HEK293 (cell line): ENCODE results near the gene NLE1.
A peak's percentile ranks its signal among the peaks of the same experiment; 100 is the strongest.

ENCODE experiments used
- CTCF ChIP-seq: fragments of 450-650 bp; formaldehyde crosslinking; IDR thresholded peaks from 2 replicates; pipeline ENCODE4 v1.5.1; 2016; ENCODE audit warnings: missing biosample characterization, missing genetic modification characterization
- GFI1B ChIP-seq: fragments of 450-650 bp; formaldehyde crosslinking; IDR thresholded peaks from 2 replicates; pipeline ENCODE4 v1.5.1; 2016; ENCODE audit warnings: missing biosample characterization, missing genetic modification characterization
- HOXC10 ChIP-seq: sonication (generic); formaldehyde crosslinking; IDR thresholded peaks from 2 replicates; pipeline ENCODE4 v1.8.1; 2023; ENCODE audit warnings: mild to moderate bottlenecking, missing genetic modification reagents
- SP2 ChIP-seq: fragments of 450-650 bp; formaldehyde crosslinking; IDR thresholded peaks from 2 replicates; pipeline ENCODE4 v1.5.1; 2016; ENCODE audit warnings: missing biosample characterization, missing genetic modification characterization
- ZNF335 ChIP-seq: fragments of 450-650 bp; formaldehyde crosslinking; conservative IDR thresholded peaks from 2 replicates; pipeline ENCODE4 v1.5.1; 2016; ENCODE audit warnings: missing biosample characterization, missing genetic modification characterization
- ZNF394 ChIP-seq: fragments of 450-650 bp; formaldehyde crosslinking; IDR thresholded peaks from 2 replicates; pipeline ENCODE4 v1.5.1; 2016; ENCODE audit warnings: missing biosample characterization, missing genetic modification characterization, mild to moderate bottlenecking, moderate library complexity, borderline replicate concordance
- ZNF423 ChIP-seq: fragments of 450-650 bp; formaldehyde crosslinking; IDR thresholded peaks from 2 replicates; pipeline ENCODE4 v1.5.1; 2016; ENCODE audit warnings: missing biosample characterization, missing genetic modification characterization
- ZNF585B ChIP-seq: fragments of 450-650 bp; formaldehyde crosslinking; IDR thresholded peaks from 2 replicates; pipeline ENCODE4 v1.5.1; 2016; ENCODE audit warnings: missing biosample characterization, missing genetic modification characterization

GRCh38 chr17:35088881-35089585 is 53.1 kb downstream of the NLE1 start:
- TF ChIP-seq ZNF394 (tag by site-specific recombination) (no peak), GFI1B (tag by site-specific recombination) (no peak), ZNF335 (no peak), ZNF423 (tag by site-specific recombination) (no peak), ZNF585B (tag by site-specific recombination) (no peak), CTCF (tag by site-specific recombination) (peak; percentile 71), SP2 (0 out of 2 replicates have a peak, but pooled peaks have one; percentile 30), HOXC10 (CRISPR knock-in tag) (no peak)
